K562 (cell line): ENCODE measurements around the gene SUSD3. TPM values are rescaled to one million over a fixed set of nuclear protein-coding genes. Genes with fewer than 3 reads are reported as not detected.

Experiments used
- CTBP1 ChIP-seq: fragments of 450-650 bp; IDR thresholded peaks from 2 replicates; pipeline ENCODE4 v1.6.1; 2016; ENCODE audit warnings: borderline replicate concordance
- GTF2F1 ChIP-seq: IDR thresholded peaks from 2 replicates; pipeline ENCODE4 v1.6.1; 2011; ENCODE audit warnings: low read depth, low read length, improper control_type of control experiment
- PATZ1 ChIP-seq: fragments of 250-450 bp; sonication (Bioruptor Pico); IDR thresholded peaks from 2 replicates; pipeline ENCODE4 v1.5.0; 2020; ENCODE audit warnings: mild to moderate bottlenecking, borderline replicate concordance
- RBFOX2 ChIP-seq: fragments of 200-400 bp; formaldehyde crosslinking; IDR thresholded peaks from 2 replicates; pipeline ENCODE4 v1.6.1; 2017; ENCODE audit warnings: low read depth, mild to moderate bottlenecking, low read length, moderate library complexity
- ZBTB11 ChIP-seq, 3 experiments: fragments of 200-800 bp in 1 of 3; fragments of 250-450 bp in 1 of 3; fragments of 450-650 bp in 1 of 3; sonication (Bioruptor Pico) in 1 of 3; sonication (Bioruptor generic) in 1 of 3; formaldehyde crosslinking in 1 of 3; IDR thresholded peaks; 2 replicates each; pipeline versions ENCODE4 v1.6.1 to v1.8.0; 2016 to 2022; ENCODE audit warnings: mild to moderate bottlenecking in 2 of 3, missing genetic modification characterization in 2 of 3, missing compliant biosample characterization in 1 of 3, moderate library complexity in 1 of 3
- ZBTB33 ChIP-seq: sonication (generic); formaldehyde crosslinking; IDR thresholded peaks from 2 replicates; pipeline ENCODE4 v1.8.1; 2023; ENCODE audit warnings: mild to moderate bottlenecking, missing genetic modification reagents
- ZC3H4 ChIP-seq: sonication (generic); formaldehyde crosslinking; IDR thresholded peaks from 2 replicates; pipeline ENCODE4 v1.9.0; 2021; ENCODE audit warnings: missing genetic modification reagents, borderline replicate concordance
- polyA plus RNA-seq, 8 experiments: library from polyadenylated mRNA; depleted of rRNA in 4 of 8; stranded (reverse) in 5 of 8; unstranded in 3 of 8; fragments of >200 nt; fragmentation: Nextera tagmentation in 2 of 8; fragmentation: Illumina TruSeq in 1 of 8; extraction: Ambion mirVana in 2 of 8; extraction: Trizol in 1 of 8; gene quantifications; 2 replicates each; pipeline versions ENCODE4 v1.2.1 to v1.2.3, GENCODE V29; 2011 to 2014; ENCODE audit warnings: inconsistent platforms in 1 of 8, missing spikeins in 1 of 8
- total RNA-seq, 7 experiments: library from RNA; depleted of rRNA in 6 of 7; stranded (reverse); fragments of >200 nt in 6 of 7; fragmentation: Illumina TruSeq in 2 of 7; extraction: Trizol in 2 of 7; gene quantifications; 2 replicates each; pipeline versions ENCODE4 v1.2.1 to v1.2.3, GENCODE V29; 2011 to 2021; ENCODE audit warnings: low replicate concordance in 1 of 7

The SUSD3 gene
- total and polyA plus RNA-seq, 9 of the 15 experiments (the other 6 are each of a cell fraction or from before 2014, with no cell fraction given) = 1.3 to 21.7 (median 11.4) TPM

- TF ChIP-seq ZBTB33 (CRISPR knock-in tag) (peak; percentile 84; the same call in 1 of the 2 replicates), RBFOX2 (peak; percentile 17; the same call in 1 of the 2 replicates), CTBP1 (0 out of 2 replicates have a peak, but pooled peaks have one; percentile 21), PATZ1 (no peak), ZBTB11 (CRISPR knock-in tag; IDR thresholded peaks at IDR 0.05) (no peak), ZC3H4 (no peak), GTF2F1 (no peak)
These were observed 3.6 kb downstream of the SUSD3 start (continued) for GRCh38 chr9:93061791-93062763.
